C4-2B (cell line): ENCODE measurements around the gene NME7.

Experiments used
- ZFX ChIP-seq: fragments of 450-650 bp; IDR thresholded peaks from 2 replicates; pipeline ENCODE4 v1.6.1; 2017
- TF ChIP-seq, protein P1 (sequence below): fragments of 450-650 bp; conservative IDR thresholded peaks from 2 replicates; pipeline ENCODE4 v1.5.1; 2017; ENCODE audit warnings: mild to moderate bottlenecking

DNA sequence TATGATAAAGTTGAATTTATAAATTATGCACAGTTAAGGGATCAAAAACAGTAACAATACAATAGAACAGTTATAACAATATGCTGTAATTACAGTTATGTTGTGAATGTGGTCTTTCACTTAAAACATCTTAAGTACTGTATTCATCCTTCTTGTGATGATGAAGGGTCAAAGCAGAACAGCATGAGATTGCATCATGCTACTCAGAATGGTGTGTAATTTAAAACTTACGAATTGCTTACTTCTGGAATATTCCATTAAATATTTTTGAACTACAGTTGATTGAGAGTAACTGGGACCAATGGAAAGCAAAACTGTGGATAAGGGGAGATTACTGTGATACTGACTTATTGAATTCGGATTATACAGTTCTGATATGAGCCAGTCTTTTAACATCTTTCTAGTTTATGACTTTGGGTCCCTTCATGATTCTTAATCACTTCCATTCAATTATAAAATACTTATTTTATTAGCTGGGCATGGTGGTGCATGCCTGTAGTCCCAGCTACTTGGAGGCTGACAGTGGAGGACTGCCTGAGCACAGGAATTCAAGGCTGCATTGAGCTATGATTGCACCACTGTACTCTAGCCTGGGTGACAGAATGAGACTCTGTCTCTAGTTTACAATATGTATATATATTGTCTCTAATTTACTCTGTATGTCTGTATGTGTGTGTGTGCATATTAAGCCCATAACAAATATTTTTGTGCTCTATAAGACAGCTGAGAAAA lies 217.9 kb downstream of the NME7 start:
- TF ChIP-seq, protein P1, sequence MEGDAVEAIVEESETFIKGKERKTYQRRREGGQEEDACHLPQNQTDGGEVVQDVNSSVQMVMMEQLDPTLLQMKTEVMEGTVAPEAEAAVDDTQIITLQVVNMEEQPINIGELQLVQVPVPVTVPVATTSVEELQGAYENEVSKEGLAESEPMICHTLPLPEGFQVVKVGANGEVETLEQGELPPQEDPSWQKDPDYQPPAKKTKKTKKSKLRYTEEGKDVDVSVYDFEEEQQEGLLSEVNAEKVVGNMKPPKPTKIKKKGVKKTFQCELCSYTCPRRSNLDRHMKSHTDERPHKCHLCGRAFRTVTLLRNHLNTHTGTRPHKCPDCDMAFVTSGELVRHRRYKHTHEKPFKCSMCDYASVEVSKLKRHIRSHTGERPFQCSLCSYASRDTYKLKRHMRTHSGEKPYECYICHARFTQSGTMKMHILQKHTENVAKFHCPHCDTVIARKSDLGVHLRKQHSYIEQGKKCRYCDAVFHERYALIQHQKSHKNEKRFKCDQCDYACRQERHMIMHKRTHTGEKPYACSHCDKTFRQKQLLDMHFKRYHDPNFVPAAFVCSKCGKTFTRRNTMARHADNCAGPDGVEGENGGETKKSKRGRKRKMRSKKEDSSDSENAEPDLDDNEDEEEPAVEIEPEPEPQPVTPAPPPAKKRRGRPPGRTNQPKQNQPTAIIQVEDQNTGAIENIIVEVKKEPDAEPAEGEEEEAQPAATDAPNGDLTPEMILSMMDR = no peak
- TF ChIP-seq ZFX = no peak
